Heart left ventricle (tissue), 16 donors: Measurements from ENCODE around the gene RAVER2. TPM values are rescaled to one million over a fixed set of nuclear protein-coding genes. Genes with fewer than 3 reads are reported as not detected.
A peak's percentile ranks its signal among the peaks of the same experiment; 100 is the strongest.
"Not testable (repeated sequence)": the region's sequence is repeated elsewhere in the genome, so short reads cannot be mapped to it uniquely, and the experiment has no call there.

Experiments used
- ATAC-seq, 4 donors: fragments of 200-7000 bp; cut with Tn5 transposase; one replicate each; pipeline ENCODE4 v1.9.1; 2020 to 2022; ENCODE audit warnings: moderate library complexity in 4 of 4, mild to moderate bottlenecking in 3 of 4, moderate number of reproducible peaks in 1 of 4
- DNase-seq, 5 donors: peaks; one replicate each; pipeline ENCODE4 v3.0.0-alpha.2; 2020
- H3K27ac ChIP-seq, 12 donors: fragments of 200-600 bp; sonication (generic) in 4 of 12; one replicate each; pipeline versions ENCODE4 v1.5.0 to v1.8.0; 2016 to 2022; ENCODE audit warnings: mild to moderate bottlenecking in 2 of 12
- H3K27me3 ChIP-seq, 9 donors: fragments of 200-600 bp; sonication (generic) in 2 of 9; one replicate each; pipeline versions ENCODE4 v1.5.1 to v1.8.0; 2016 to 2022; ENCODE audit warnings: mild to moderate bottlenecking in 3 of 9
- H3K36me3 ChIP-seq, 9 donors: fragments of 200-600 bp; sonication (generic) in 2 of 9; one replicate each; pipeline versions ENCODE4 v1.5.0 to v1.8.0; 2018 to 2022; ENCODE audit warnings: mild to moderate bottlenecking in 2 of 9
- H3K4me1 ChIP-seq, 12 donors: fragments of 200-600 bp; sonication (generic) in 4 of 12; one replicate each; pipeline versions ENCODE4 v1.5.0 to v1.8.0; 2016 to 2022; ENCODE audit warnings: mild to moderate bottlenecking in 3 of 12
- H3K4me3 ChIP-seq, 12 donors: fragments of 200-600 bp; sonication (generic) in 4 of 12; one replicate each; pipeline versions ENCODE4 v1.5.0 to v1.8.0; 2017 to 2022; ENCODE audit warnings: mild to moderate bottlenecking in 9 of 12, moderate library complexity in 4 of 12
- H3K9me3 ChIP-seq, 12 donors: fragments of 200-600 bp; sonication (generic) in 4 of 12; one replicate each; pipeline versions ENCODE4 v1.5.0 to v1.8.0; 2016 to 2022; ENCODE audit warnings: mild to moderate bottlenecking in 1 of 12
- POLR2A ChIP-seq, 2 donors: fragments of 450-650 bp; IDR thresholded peaks; one replicate each; pipeline ENCODE4 v1.6.1; 2017; ENCODE audit warnings: antibody characterized with exemption in 2 of 2, mild to moderate bottlenecking in 2 of 2, moderate library complexity in 2 of 2
- WGBS, 4 donors: extraction: QIAGEN DNeasy Blood & Tissue Kit in 2 of 4; methylation state at CpG; one replicate each; pipeline versions ENCODE4 v1.1.5 to v1.1.7; 2013 to 2018; 5-methylcytosine and 5-hydroxymethylcytosine counted together
- intact Hi-C, 10 donors: fragments of 100-400 bp; cut with DNase I; formaldehyde crosslinking; loops; one replicate each; pipeline versions ENCODE4 v1.11.1 to v1.14.2; 2022
- polyA plus RNA-seq, 2 donors: library from polyadenylated mRNA; stranded (reverse); fragments of 200-250 nt; gene quantifications; one replicate each; pipeline ENCODE4 v1.2.3, GENCODE V29; 2013
- total RNA-seq, 9 donors: library from RNA; depleted of rRNA in 2 of 9; stranded (reverse); fragments of >200 nt in 2 of 9; fragmentation: NEBNext Ultra II Directional in 3 of 9; extraction: Animal tissue kit (Norgen Biotek cat#: 25700) in 3 of 9; gene quantifications; one replicate each; pipeline versions ENCODE4 v1.1.0 to v1.2.4, GENCODE V29; 2016 to 2023
- TF ChIP-seq, protein P1 (sequence below), 12 donors: fragments of 200-600 bp; sonication (generic) in 4 of 12; IDR thresholded peaks; one replicate each; pipeline versions ENCODE4 v1.5.0 to v1.8.0; 2018 to 2022; ENCODE audit warnings: antibody characterized with exemption in 12 of 12, mild to moderate bottlenecking in 5 of 12
- donor health status: ischemic (EF 13 %, LVEDD 7.1; RV severe dilation, severe dysfunction).
- donor health status: healthy with polysubstance abuse.
- donor health status: DM: no; HTN: yes; CAD: no.
- donor health status: DM: no; HTN: no; CAD: no.
- donor health status: ischemic (EF 25% LVEDD 6.9; RV normal size, moderate dysfunction).
- donor health status: ischemic (EF 25% LVEDD 5.7; RV mildly dilated, moderate dysfunction).
- donor health status: healthy.
- donor health status: DM: yes; HTN: yes; CAD: no.
- donor health status: ischemic (EF 35%, LVEDD 5.7; RV mildly dilated, moderate dysfunction).
- donor health status: nonischemic (EF 11% LVEDD 7.7; RV severe dilation, severe dysfunction).
- donor health status: DM: yes; HTN: yes; CAD: no.
- donor health status: PGD.
- donor health status: ischemic (EF 29% LVEDD 5.4; RV normal size, mild dysfunction).
- donor health status: nonischemic (EF 23%, LVEDD 6.1; RV moderate dilation, normal function).

Gene RAVER2
- total and polyA plus RNA-seq, 11 donors = 6.3 to 25.8 (median 18.6) TPM

DNA sequence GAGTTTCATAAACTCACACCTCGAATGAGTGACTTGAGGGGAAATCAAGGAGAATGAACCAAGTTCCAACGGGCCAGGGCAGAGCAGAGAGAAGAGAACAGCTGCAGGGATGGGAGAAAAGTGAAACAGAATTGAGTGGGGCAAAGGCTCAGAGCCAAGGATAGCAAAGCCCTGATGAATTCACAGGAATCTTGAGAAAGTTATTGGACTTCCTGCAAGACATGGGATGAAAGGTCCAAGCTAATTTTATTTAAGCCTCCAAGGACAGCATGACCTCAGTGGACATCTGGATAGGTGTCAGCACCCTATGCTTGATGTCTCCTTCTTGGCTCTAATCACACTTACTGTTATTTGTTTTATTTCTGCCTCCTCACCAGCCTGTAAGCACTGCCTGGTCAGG, 43.0 kb upstream of the RAVER2 start:
- Histone ChIP-seq H3K4me1 (peaks cover 0 to 6% (median 0%) of the 10 kb centered on the region in 12 donors), H3K27me3 (no peaks in the 10 kb centered on the region), H3K36me3 (no peaks in the 10 kb centered on the region), H3K4me3 (no peak overlapping the region), H3K9me3 (peaks cover 0 to 6% (median 0%) of the 10 kb centered on the region in 12 donors), H3K27ac (no peak overlapping the region)
- TF ChIP-seq, protein P1, sequence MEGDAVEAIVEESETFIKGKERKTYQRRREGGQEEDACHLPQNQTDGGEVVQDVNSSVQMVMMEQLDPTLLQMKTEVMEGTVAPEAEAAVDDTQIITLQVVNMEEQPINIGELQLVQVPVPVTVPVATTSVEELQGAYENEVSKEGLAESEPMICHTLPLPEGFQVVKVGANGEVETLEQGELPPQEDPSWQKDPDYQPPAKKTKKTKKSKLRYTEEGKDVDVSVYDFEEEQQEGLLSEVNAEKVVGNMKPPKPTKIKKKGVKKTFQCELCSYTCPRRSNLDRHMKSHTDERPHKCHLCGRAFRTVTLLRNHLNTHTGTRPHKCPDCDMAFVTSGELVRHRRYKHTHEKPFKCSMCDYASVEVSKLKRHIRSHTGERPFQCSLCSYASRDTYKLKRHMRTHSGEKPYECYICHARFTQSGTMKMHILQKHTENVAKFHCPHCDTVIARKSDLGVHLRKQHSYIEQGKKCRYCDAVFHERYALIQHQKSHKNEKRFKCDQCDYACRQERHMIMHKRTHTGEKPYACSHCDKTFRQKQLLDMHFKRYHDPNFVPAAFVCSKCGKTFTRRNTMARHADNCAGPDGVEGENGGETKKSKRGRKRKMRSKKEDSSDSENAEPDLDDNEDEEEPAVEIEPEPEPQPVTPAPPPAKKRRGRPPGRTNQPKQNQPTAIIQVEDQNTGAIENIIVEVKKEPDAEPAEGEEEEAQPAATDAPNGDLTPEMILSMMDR (IDR thresholded peaks at IDR 0.05) = no peak
- TF ChIP-seq POLR2A (IDR thresholded peaks at IDR 0.05) = no peak
- DNase-seq = peak in 1 of 5 donors; percentile 10
- WGBS, 4 donors = 36 to 66% (median 48%) methylated on average over 2 of the region's 2 CpGs
- ATAC-seq = peak in 3 of 4 donors; percentile 63 to 75 (median 74)
- intact Hi-C loops = no loop called here

GRCh38 chr1:64702670-64703069, 42.2 kb upstream of the RAVER2 start:
- H3K4me3 ChIP-seq, H3K9me3 ChIP-seq, intact Hi-C loops, H3K27ac ChIP-seq, H3K4me1 ChIP-seq, H3K27me3 ChIP-seq, H3K36me3 ChIP-seq, ATAC-seq, DNase-seq: not testable (repeated sequence)
- WGBS, 4 donors = 76 to 84% (median 82%) methylated on average over 3 of the region's 3 CpGs

GRCh38 chr1:64703600-64703999, 41.3 kb upstream of the RAVER2 start:
- Histone ChIP-seq H3K4me1 (peaks cover 0 to 6% (median 0%) of the 10 kb centered on the region in 12 donors), H3K4me3 (no peak overlapping the region), H3K27me3 (no peaks in the 10 kb centered on the region), H3K27ac (no peak overlapping the region), H3K36me3 (no peaks in the 10 kb centered on the region), H3K9me3 (peaks cover 0 to 6% (median 0%) of the 10 kb centered on the region in 12 donors)
- WGBS, 4 donors = 74 to 89% (median 81%) methylated on average over 2 of the region's 2 CpGs
- no peak for DNase-seq
- TF ChIP-seq, protein P1 (IDR thresholded peaks at IDR 0.05) = no peak
- no peak for TF ChIP-seq POLR2A (IDR thresholded peaks at IDR 0.05)
- intact Hi-C loops = no loop called here
- no peak for ATAC-seq

GRCh38 chr1:64705591-64705990, 39.3 kb upstream of the RAVER2 start:
- Histone ChIP-seq H3K9me3 (peaks cover 0 to 6% (median 0%) of the 10 kb centered on the region in 12 donors), H3K4me3 (no peak overlapping the region), H3K4me1 (peaks cover 0 to 6% (median 0%) of the 10 kb centered on the region in 12 donors), H3K27ac (no peak overlapping the region), H3K36me3 (no peaks in the 10 kb centered on the region), H3K27me3 (no peaks in the 10 kb centered on the region)
- ATAC-seq (no peak), DNase-seq (no peak)
- TF ChIP-seq POLR2A (IDR thresholded peaks at IDR 0.05) = no peak
- TF ChIP-seq, protein P1 (IDR thresholded peaks at IDR 0.05) = no peak
- intact Hi-C loops = no loop called here
- 40 to 61% (median 42%) methylated on average over 1 of the region's 1 CpG for WGBS, 4 donors

DNA sequence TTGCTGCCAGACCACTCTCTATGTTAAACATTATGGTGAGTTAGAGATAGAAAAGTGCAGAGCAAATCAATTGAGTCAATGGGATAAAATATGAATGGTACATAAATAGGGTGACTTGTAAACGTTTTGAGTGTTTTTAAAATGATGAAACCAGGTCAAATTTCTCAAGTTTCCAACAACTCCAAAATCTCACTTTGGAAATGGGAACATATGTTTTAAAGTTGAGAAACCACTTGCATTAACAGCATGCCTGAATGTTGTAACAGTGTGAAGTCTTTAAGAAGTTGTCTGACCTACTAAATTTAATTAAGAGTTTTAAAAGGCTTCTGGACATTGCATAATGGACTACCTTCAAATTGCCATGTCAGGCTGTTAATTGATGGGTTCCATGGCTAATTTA, 33.6 kb upstream of the RAVER2 start:
- Histone ChIP-seq H3K27ac (no peak overlapping the region), H3K9me3 (no peaks in the 10 kb centered on the region), H3K4me1 (no peaks in the 10 kb centered on the region), H3K4me3 (no peak overlapping the region), H3K36me3 (no peaks in the 10 kb centered on the region), H3K27me3 (no peaks in the 10 kb centered on the region)
- TF ChIP-seq, protein P1 (IDR thresholded peaks at IDR 0.05) = no peak
- no peak for TF ChIP-seq POLR2A (IDR thresholded peaks at IDR 0.05)
- WGBS, 4 donors = 47 to 58% (median 51%) methylated on average over 1 of the region's 1 CpG
- intact Hi-C loops = no loop called here
- ATAC-seq = no peak
- DNase-seq = no peak
